GM23248 (cell line): ENCODE data around the gene RELT.

Experiments
- EZH2 ChIP-seq: fragments of 200-600 bp; sonication (generic); IDR thresholded peaks from 2 replicates; pipeline ENCODE4 v1.6.1; 2018; ENCODE audit warnings: antibody characterized with exemption, mild to moderate bottlenecking; ENCODE audit not compliant: insufficient read depth, poor library complexity, severe bottlenecking
- EZH2phosphoT487 ChIP-seq: fragments of 200-600 bp; sonication (generic); IDR thresholded peaks from 2 replicates; pipeline ENCODE4 v1.6.1; 2018; ENCODE audit warnings: antibody characterized with exemption, moderate library complexity, mild to moderate bottlenecking, low read depth; ENCODE audit not compliant: insufficient read depth

- TF ChIP-seq EZH2 (no peak), EZH2phosphoT487 (no peak)
Observed at GRCh38 chr11:73366265-73366610, 10.0 kb upstream of the RELT start.
